ENCODE data around the gene BTBD10. TPM values are rescaled to one million over a fixed set of nuclear protein-coding genes. Genes with fewer than 3 reads are reported as not detected.

Gene BTBD10
- total RNA-seq, 1 donor from 2014 or later, result 82.2 TPM

- TF ChIP-seq, protein P1, sequence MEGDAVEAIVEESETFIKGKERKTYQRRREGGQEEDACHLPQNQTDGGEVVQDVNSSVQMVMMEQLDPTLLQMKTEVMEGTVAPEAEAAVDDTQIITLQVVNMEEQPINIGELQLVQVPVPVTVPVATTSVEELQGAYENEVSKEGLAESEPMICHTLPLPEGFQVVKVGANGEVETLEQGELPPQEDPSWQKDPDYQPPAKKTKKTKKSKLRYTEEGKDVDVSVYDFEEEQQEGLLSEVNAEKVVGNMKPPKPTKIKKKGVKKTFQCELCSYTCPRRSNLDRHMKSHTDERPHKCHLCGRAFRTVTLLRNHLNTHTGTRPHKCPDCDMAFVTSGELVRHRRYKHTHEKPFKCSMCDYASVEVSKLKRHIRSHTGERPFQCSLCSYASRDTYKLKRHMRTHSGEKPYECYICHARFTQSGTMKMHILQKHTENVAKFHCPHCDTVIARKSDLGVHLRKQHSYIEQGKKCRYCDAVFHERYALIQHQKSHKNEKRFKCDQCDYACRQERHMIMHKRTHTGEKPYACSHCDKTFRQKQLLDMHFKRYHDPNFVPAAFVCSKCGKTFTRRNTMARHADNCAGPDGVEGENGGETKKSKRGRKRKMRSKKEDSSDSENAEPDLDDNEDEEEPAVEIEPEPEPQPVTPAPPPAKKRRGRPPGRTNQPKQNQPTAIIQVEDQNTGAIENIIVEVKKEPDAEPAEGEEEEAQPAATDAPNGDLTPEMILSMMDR (IDR thresholded peaks at IDR 0.05; ENCODE audit: unreplicated experiment), result no peak
- Mint-ChIP-seq H3K4me1 (ENCODE audit: unreplicated experiment) (no peaks in the 10 kb centered on the region), H3K9me3 (ENCODE audit: unreplicated experiment) (no peaks in the 10 kb centered on the region), H3K4me3 (ENCODE audit: unreplicated experiment) (no peak overlapping the region), H3K27me3 (ENCODE audit: unreplicated experiment) (peaks cover 2% of the 10 kb centered on the region), H3K27ac (ENCODE audit: unreplicated experiment) (no peak overlapping the region), H3K36me3 (ENCODE audit: low read depth, unreplicated experiment) (no peaks in the 10 kb centered on the region)
- DNase-seq (ENCODE audit: low spot score), result no peak
These were observed 31.0 kb upstream of the BTBD10 start for GRCh38 chr11:13494051-13494450.

- TF ChIP-seq, protein P1 (IDR thresholded peaks at IDR 0.05; ENCODE audit: unreplicated experiment), result no peak
- no peak for DNase-seq (ENCODE audit: low spot score)
These were observed 24.6 kb upstream of the BTBD10 start for GRCh38 chr11:13487661-13488030.

DNA sequence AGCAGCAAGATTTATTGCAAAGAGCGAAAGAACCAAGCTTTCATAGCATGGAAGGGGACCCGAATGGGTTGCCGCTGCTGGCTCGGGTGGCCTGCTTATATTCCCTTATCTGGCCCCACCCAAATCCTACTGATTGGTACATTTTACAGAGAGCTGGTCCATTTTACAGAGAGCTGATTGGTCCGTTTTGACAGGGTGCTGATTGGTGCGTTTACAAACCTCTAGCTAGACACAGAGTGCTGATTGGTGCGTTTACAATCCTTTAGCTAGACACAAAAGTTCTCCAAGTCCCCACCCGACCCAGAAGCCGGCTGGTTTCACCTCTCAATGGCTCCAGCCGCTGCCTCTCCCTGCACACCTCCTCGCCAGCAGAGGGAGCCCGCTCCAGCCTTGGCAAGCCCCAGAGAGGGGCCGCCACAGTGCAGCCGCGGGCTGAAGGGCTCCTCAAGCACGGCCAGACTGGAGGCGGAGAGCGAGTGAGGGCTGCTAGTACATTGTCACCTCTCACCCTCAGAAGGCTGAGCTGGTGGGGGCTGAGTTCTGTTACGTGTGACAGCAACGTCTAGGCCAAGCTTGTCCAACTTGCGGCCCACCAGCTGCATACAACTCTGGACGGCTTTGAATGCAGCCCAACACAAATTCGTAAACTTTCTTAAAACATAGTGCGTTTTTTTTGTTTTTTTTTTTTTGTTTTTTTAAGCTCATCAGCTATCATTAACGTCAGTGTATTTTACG, 24.1 kb upstream of the BTBD10 start:
- DNase-seq (ENCODE audit: low spot score), result peak; percentile 9
- TF ChIP-seq, protein P1 (IDR thresholded peaks at IDR 0.05; ENCODE audit: unreplicated experiment), result no peak
- no peaks in the 10 kb centered on the region for H3K4me1 Mint-ChIP-seq (ENCODE audit: unreplicated experiment)
- H3K9me3 Mint-ChIP-seq (ENCODE audit: unreplicated experiment), result no peaks in the 10 kb centered on the region
- no peak overlapping the region for H3K4me3 Mint-ChIP-seq (ENCODE audit: unreplicated experiment)
- H3K27ac Mint-ChIP-seq (ENCODE audit: unreplicated experiment), result no peak overlapping the region
- no peaks in the 10 kb centered on the region for H3K36me3 Mint-ChIP-seq (ENCODE audit: low read depth, unreplicated experiment)
- peaks cover 3% of the 10 kb centered on the region for H3K27me3 Mint-ChIP-seq (ENCODE audit: unreplicated experiment)

More at GRCh38 chr11:13487661-13488030, 24.6 kb upstream of the BTBD10 start:
- Mint-ChIP-seq H3K36me3 (ENCODE audit: low read depth, unreplicated experiment) (no peaks in the 10 kb centered on the region), H3K27me3 (ENCODE audit: unreplicated experiment) (peaks cover 2% of the 10 kb centered on the region), H3K4me1 (ENCODE audit: unreplicated experiment) (no peaks in the 10 kb centered on the region), H3K27ac (ENCODE audit: unreplicated experiment) (no peak overlapping the region), H3K9me3 (ENCODE audit: unreplicated experiment) (no peaks in the 10 kb centered on the region), H3K4me3 (ENCODE audit: unreplicated experiment) (no peak overlapping the region)

DNA sequence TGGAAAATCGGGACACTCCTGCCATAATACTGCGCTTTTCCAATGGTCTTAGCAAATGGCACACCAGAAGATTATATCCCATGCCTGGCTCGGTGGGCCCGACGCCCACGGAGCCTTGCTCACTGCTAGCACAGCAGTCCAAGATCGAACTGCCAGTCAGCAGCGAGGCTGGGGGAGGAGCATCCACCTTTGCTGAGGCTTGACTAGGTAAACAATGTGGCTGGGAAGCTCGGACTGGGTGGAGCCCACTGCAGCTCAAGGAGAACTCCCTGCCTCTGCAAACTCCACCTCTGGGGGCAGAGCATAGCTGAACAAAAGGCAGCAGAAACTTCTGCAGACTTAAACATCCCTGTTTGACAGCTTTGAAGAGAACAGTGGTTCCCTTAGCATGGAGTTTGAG, 17.2 kb upstream of the BTBD10 start:
- no peaks in the 10 kb centered on the region for H3K36me3 Mint-ChIP-seq (ENCODE audit: low read depth, unreplicated experiment)
- no peak for DNase-seq (ENCODE audit: low spot score)
- no peak overlapping the region for H3K4me3 Mint-ChIP-seq (ENCODE audit: unreplicated experiment)
- H3K27me3 Mint-ChIP-seq (ENCODE audit: unreplicated experiment), result peaks cover 2% of the 10 kb centered on the region
- no peaks in the 10 kb centered on the region for H3K9me3 Mint-ChIP-seq (ENCODE audit: unreplicated experiment)
- no peaks in the 10 kb centered on the region for H3K4me1 Mint-ChIP-seq (ENCODE audit: unreplicated experiment)
- TF ChIP-seq, protein P1 (IDR thresholded peaks at IDR 0.05; ENCODE audit: unreplicated experiment), result no peak
- no peak overlapping the region for H3K27ac Mint-ChIP-seq (ENCODE audit: unreplicated experiment)

GRCh38 chr11:13479688-13480087, 16.7 kb upstream of the BTBD10 start:
- H3K4me3 Mint-ChIP-seq (ENCODE audit: unreplicated experiment), result no peak overlapping the region
- DNase-seq (ENCODE audit: low spot score), result no peak
- TF ChIP-seq, protein P1 (IDR thresholded peaks at IDR 0.05; ENCODE audit: unreplicated experiment), result no peak
- H3K27me3 Mint-ChIP-seq (ENCODE audit: unreplicated experiment), result peaks cover 2% of the 10 kb centered on the region
- H3K36me3 Mint-ChIP-seq (ENCODE audit: low read depth, unreplicated experiment), result no peaks in the 10 kb centered on the region
- H3K9me3 Mint-ChIP-seq (ENCODE audit: unreplicated experiment), result no peaks in the 10 kb centered on the region
- no peaks in the 10 kb centered on the region for H3K4me1 Mint-ChIP-seq (ENCODE audit: unreplicated experiment)
- no peak overlapping the region for H3K27ac Mint-ChIP-seq (ENCODE audit: unreplicated experiment)
